Measurements from ENCODE around the gene BRICD5. TPM values are rescaled to one million over a fixed set of nuclear protein-coding genes. Genes with fewer than 3 reads are reported as not detected.
A peak's percentile ranks its signal among the peaks of the same experiment; 100 is the strongest.

The BRICD5 gene
- total RNA-seq, 4 donors from 2014 or later: 1.2 to 6.8 (median 5.7) TPM

- no peaks in the 10 kb centered on the region for H3K27me3 ChIP-seq
- peaks cover 0 to 9% (median 0%) of the 10 kb centered on the region in 4 donors for H3K4me1 ChIP-seq
- H3K9me3 ChIP-seq: no peaks in the 10 kb centered on the region
- WGBS: 77% methylated on average over 24 of the region's 47 CpGs
- H3K27ac ChIP-seq (replicated peaks in 1 of 4): peak overlapping the region; percentile 45 to 62 (median 58)
- H3K36me3 ChIP-seq: peaks cover 67 to 100% (median 91%) of the 10 kb centered on the region in 4 donors
- no peak for DNase-seq (ENCODE audit: extremely low spot score)
- TF ChIP-seq POLR2AphosphoS5 (IDR thresholded peaks at IDR 0.05): no peak
- no peak for TF ChIP-seq CTCF (IDR thresholded peaks at IDR 0.05)
- no peak for TF ChIP-seq POLR2A (IDR thresholded peaks at IDR 0.05; ENCODE audit: low read depth)
- no peak for TF ChIP-seq EP300 (IDR thresholded peaks at IDR 0.05)
- intact Hi-C loops (cut with DNase I): no loop called here
- peak overlapping the region; percentile 31 to 54 (median 40) for H3K4me3 ChIP-seq
Observed at GRCh38 chr16:2170587-2171435, 39.9 kb downstream of the BRICD5 start.

GRCh38 chr16:2170080-2170479 is 40.6 kb downstream of the BRICD5 start:
- Histone ChIP-seq H3K4me1 (peaks cover 0 to 9% (median 0%) of the 10 kb centered on the region in 4 donors), H3K9me3 (no peaks in the 10 kb centered on the region), H3K4me3 (peak overlapping the region; percentile 31 to 54 (median 40)), H3K36me3 (peaks cover 60 to 97% (median 87%) of the 10 kb centered on the region in 4 donors), H3K27ac (replicated peaks in 1 of 4) (peak overlapping the region; percentile 45 to 62 (median 58)), H3K27me3 (no peaks in the 10 kb centered on the region)
- WGBS: 70% methylated on average over 2 of the region's 18 CpGs
- TF ChIP-seq POLR2AphosphoS5 (IDR thresholded peaks at IDR 0.05) (peak in 1 of 2 donors; percentile 54), EP300 (IDR thresholded peaks at IDR 0.05) (no peak)
- no peak for DNase-seq (ENCODE audit: extremely low spot score)
- intact Hi-C loops (cut with DNase I): no loop called here

DNA sequence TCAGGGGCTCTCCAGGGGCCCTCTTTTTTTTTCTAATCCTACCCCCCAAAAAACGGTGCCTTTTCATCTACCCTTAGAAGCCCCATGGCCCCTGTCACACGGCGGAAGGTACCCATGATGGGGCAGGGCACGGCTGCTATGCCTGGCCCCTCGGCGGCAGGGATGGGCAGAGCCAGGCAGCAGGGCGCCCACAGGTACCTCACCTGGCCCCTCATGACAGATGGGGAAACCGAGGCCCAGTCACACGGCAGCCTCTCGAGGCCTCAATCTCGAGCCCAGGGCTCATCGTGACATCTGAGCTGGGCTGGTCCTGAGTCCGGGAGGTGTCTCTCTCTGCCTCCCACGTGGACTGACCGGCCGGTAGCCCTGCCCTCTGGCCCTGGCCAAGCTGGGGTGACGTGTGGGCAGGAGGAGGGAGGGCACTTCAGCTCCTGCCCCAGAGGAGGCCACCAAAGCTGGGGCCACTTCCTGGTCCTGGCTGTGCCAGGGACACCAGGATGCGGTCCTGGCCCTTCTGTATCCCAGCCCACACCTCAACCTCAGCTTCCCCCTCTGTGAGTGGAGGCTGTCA is 43.5 kb downstream of the BRICD5 start:
- WGBS: 84% methylated on average over 9 of the region's 18 CpGs
- no peak overlapping the region for H3K4me3 ChIP-seq
- intact Hi-C loops (cut with DNase I): no loop called here
- peaks cover 0 to 23% (median 11%) of the 10 kb centered on the region in 4 donors for H3K4me1 ChIP-seq
- H3K27ac ChIP-seq (replicated peaks in 1 of 4): no peak overlapping the region
- no peak for DNase-seq (ENCODE audit: extremely low spot score)
- no peaks in the 10 kb centered on the region for H3K27me3 ChIP-seq
- TF ChIP-seq CTCF (IDR thresholded peaks at IDR 0.05) (no peak), EP300 (IDR thresholded peaks at IDR 0.05) (no peak), POLR2A (IDR thresholded peaks at IDR 0.05; ENCODE audit: low read depth) (no peak), POLR2AphosphoS5 (IDR thresholded peaks at IDR 0.05) (no peak)
- H3K9me3 ChIP-seq: no peaks in the 10 kb centered on the region
- peaks cover 36 to 76% (median 66%) of the 10 kb centered on the region in 4 donors for H3K36me3 ChIP-seq

- no peak overlapping the region for H3K4me3 ChIP-seq
- H3K9me3 ChIP-seq: no peaks in the 10 kb centered on the region
- H3K27ac ChIP-seq (replicated peaks in 1 of 4): no peak overlapping the region
- intact Hi-C loops (cut with DNase I): no loop called here
- H3K36me3 ChIP-seq: peaks cover 30 to 69% (median 59%) of the 10 kb centered on the region in 4 donors
- DNase-seq (ENCODE audit: extremely low spot score): no peak
- 96% methylated on average over 16 of the region's 17 CpGs for WGBS
- H3K4me1 ChIP-seq: peaks cover 0 to 30% (median 18%) of the 10 kb centered on the region in 4 donors
- TF ChIP-seq POLR2AphosphoS5 (IDR thresholded peaks at IDR 0.05) (no peak), POLR2A (IDR thresholded peaks at IDR 0.05; ENCODE audit: low read depth) (no peak), CTCF (IDR thresholded peaks at IDR 0.05) (no peak), EP300 (IDR thresholded peaks at IDR 0.05) (no peak)
- H3K27me3 ChIP-seq: no peaks in the 10 kb centered on the region
Observed at GRCh38 chr16:2166263-2167067, 44.2 kb downstream of the BRICD5 start.
